CD8-positive, alpha-beta memory T cell (primary cell): ENCODE data around the gene USP3. TPM values are rescaled to one million over a fixed set of nuclear protein-coding genes. Genes with fewer than 3 reads are reported as not detected.
A peak's percentile ranks its signal among the peaks of the same experiment; 100 is the strongest.

Source experiments
- CTCF ChIA-PET: fragments of 350-600 bp; sonication (Branson Sonifier 250); formaldehyde crosslinking; loops from one replicate; lab custom pipeline; 2021; ENCODE audit warnings: antibody characterized with exemption; lab: Charles Lee
- POLR2A ChIA-PET: fragments of 350-600 bp; sonication (Branson Sonifier 250); formaldehyde crosslinking; loops from one replicate; lab custom pipeline; 2021; ENCODE audit warnings: antibody characterized with exemption; lab: Charles Lee
- DNase-seq, 5 donors: peaks; one replicate each; pipeline versions ENCODE4 v3.0.0 to v3.0.0-alpha.2; 2020 to 2022; ENCODE audit warnings: mixed read lengths in 1 of 5
- H3K27ac ChIP-seq: one replicate; pipeline ENCODE4 v1.7.0; 2013; ENCODE audit warnings: low read depth, mild to moderate bottlenecking, low read length, moderate library complexity
- H3K27me3 ChIP-seq: 2 replicates; pipeline ENCODE4 v1.7.0; 2013; ENCODE audit warnings: low read length, mild to moderate bottlenecking; ENCODE audit not compliant: insufficient read depth, poor library complexity, severe bottlenecking
- H3K36me3 ChIP-seq: 2 replicates; pipeline ENCODE4 v1.7.0; 2013; ENCODE audit warnings: mild to moderate bottlenecking, low read length, moderate library complexity; ENCODE audit not compliant: insufficient read depth
- H3K4me1 ChIP-seq: 2 replicates; pipeline ENCODE4 v1.7.0; 2013; ENCODE audit warnings: mild to moderate bottlenecking, low read length, moderate library complexity; ENCODE audit not compliant: insufficient read depth
- H3K4me3 ChIP-seq: 2 replicates; pipeline ENCODE4 v1.7.0; 2013; ENCODE audit warnings: mild to moderate bottlenecking, low read length
- H3K9me3 ChIP-seq: 2 replicates; pipeline ENCODE4 v1.7.0; 2013; ENCODE audit warnings: mild to moderate bottlenecking, low read length
- H3K27ac Mint-ChIP-seq, 8 donors: one replicate each; pipeline ENCODE4 v1.8.0; 2020 to 2021; ENCODE audit warnings: mixed read lengths in 8 of 8, mild to moderate bottlenecking in 6 of 8, inconsistent platforms in 3 of 8, moderate library complexity in 3 of 8
- H3K27me3 Mint-ChIP-seq, 2 donors: one replicate each; pipeline ENCODE4 v1.8.0; 2020 to 2021; ENCODE audit warnings: mixed read lengths in 2 of 2, mild to moderate bottlenecking in 1 of 2, moderate library complexity in 1 of 2
- H3K36me3 Mint-ChIP-seq, 3 donors: one replicate each; pipeline ENCODE4 v1.8.0; 2020 to 2021; ENCODE audit warnings: mixed read lengths in 3 of 3, inconsistent platforms in 1 of 3, mild to moderate bottlenecking in 1 of 3
- H3K4me1 Mint-ChIP-seq, 3 donors: one replicate each; pipeline ENCODE4 v1.8.0; 2020 to 2021; ENCODE audit warnings: mixed read lengths in 3 of 3, inconsistent platforms in 1 of 3, mild to moderate bottlenecking in 1 of 3
- H3K4me3 Mint-ChIP-seq, 7 donors: one replicate each; pipeline ENCODE4 v1.8.0; 2020 to 2021; ENCODE audit warnings: mixed read lengths in 7 of 7, mild to moderate bottlenecking in 6 of 7, moderate library complexity in 4 of 7, inconsistent platforms in 2 of 7
- H3K9me3 Mint-ChIP-seq, 5 donors: one replicate each; pipeline ENCODE4 v1.8.0; 2020 to 2022; ENCODE audit warnings: mixed read lengths in 5 of 5, mild to moderate bottlenecking in 3 of 5, moderate library complexity in 2 of 5, inconsistent platforms in 1 of 5
- polyA plus RNA-seq: library from polyadenylated mRNA; unstranded; fragments of 300-500 nt; fragmentation: Illumina TruSeq; gene quantifications from one replicate; pipeline ENCODE4 v1.2.3, GENCODE V29; 2021
- total RNA-seq, 2 experiments: library from RNA; stranded (reverse); gene quantifications; one replicate each; pipeline ENCODE4 v1.2.3, GENCODE V29; 2021

Gene USP3
- total and polyA plus RNA-seq, 3 experiments from 2014 or later: 36.6 to 50.7 (median 38.0) TPM

DNA sequence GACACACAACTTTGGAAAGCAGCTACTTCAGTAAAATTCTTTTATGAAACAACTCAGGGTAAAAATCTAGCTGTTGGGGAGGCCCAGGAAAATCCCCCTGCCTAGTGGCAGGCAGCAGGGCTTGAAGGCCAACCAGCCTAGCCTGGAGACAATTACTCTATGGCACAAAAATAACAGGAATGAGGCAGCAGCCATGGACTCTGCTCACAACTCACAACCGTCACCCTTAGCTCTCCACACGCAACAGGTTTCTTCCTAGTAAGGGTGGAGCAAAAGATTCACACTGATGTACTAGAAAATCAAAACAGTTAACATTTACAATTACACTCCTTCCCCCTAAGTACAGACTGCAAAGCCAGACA is 92.3 kb downstream of the USP3 start:
- Histone ChIP-seq H3K4me3 (no peak overlapping the region), H3K9me3 (no peaks in the 10 kb centered on the region), H3K36me3 (peaks cover under 1% of the 10 kb centered on the region), H3K4me1 (peaks cover 14% of the 10 kb centered on the region), H3K27ac (no peak overlapping the region), H3K27me3 (no peaks in the 10 kb centered on the region)
- ChIA-PET CTCF (interaction anchor here (1.1 to 5.7 kb wide), 3 partner anchors 13 to 131 kb away, joined by 3 to 51 read pairs (median 7); no protein-coding TSS in a partner anchor), POLR2A (interaction anchor here (0.8 kb wide), 1 partner anchor 19 kb away, joined by 3 read pairs; no protein-coding TSS in a partner anchor)
- no peaks in the 10 kb centered on the region for H3K9me3 Mint-ChIP-seq
- peak overlapping the region in 4 of 7 donors; percentile 7 to 42 (median 16) for H3K4me3 Mint-ChIP-seq
- peak overlapping the region; percentile 25 to 95 (median 78) for H3K27ac Mint-ChIP-seq
- H3K36me3 Mint-ChIP-seq: peaks cover 0 to 36% (median 2%) of the 10 kb centered on the region in 3 donors
- no peak for DNase-seq
- peaks cover 38 to 67% (median 55%) of the 10 kb centered on the region in 3 donors for H3K4me1 Mint-ChIP-seq
- no peaks in the 10 kb centered on the region for H3K27me3 Mint-ChIP-seq

DNA sequence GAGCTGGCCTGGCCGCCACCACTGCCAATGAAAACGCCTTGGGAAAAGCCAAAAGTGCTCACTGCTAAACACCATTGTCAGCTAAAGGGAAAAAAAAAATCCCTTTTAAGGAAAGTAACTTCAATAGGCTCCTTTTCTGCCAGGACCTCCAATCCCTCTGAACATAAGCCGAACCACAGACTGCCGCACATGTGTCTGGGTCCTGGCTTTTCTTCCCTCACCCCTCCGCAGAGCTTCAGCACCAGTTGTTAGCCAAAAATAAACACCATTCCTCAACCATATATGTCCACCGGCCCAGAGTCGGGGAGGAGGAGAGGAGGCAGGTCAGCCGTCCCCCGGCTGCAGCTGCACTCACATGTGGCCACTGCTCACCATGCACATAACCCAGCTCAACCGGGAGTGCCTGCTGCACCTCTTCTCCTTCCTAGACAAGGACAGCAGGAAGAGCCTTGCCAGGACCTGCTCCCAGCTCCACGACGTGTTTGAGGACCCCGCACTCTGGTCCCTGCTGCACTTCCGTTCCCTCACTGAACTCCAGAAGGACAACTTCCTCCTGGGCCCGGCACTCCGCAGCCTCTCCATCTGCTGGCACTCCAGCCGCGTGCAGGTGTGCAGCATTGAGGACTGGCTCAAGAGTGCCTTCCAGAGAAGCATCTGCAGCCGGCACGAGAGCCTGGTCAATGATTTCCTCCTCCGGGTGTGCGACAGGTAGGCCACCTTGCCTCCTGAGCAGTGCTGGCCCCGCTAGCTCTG is 92.8 kb downstream of the USP3 start, which contains the start of gene FBXL22:
Gene FBXL22, plus strand, starts transcription at position 350 of the 753 bp plus-strand sequence. Its CDS starts 6 bp downstream, at position 356.
- H3K4me1 ChIP-seq: peaks cover 19% of the 10 kb centered on the region
- ChIA-PET CTCF (interaction anchor here (2.0 to 5.7 kb wide), 2 partner anchors 13 to 131 kb away, joined by 7 to 51 read pairs; no protein-coding TSS in a partner anchor), POLR2A (interaction anchor here (0.8 kb wide), 1 partner anchor 18 kb away, joined by 3 read pairs; no protein-coding TSS in a partner anchor)
- H3K27me3 ChIP-seq: no peaks in the 10 kb centered on the region
- no peak within 1 kb of the TSS for H3K4me3 ChIP-seq
- H3K27ac Mint-ChIP-seq: peak within 1 kb of the TSS; percentile 55 to 99 (median 86)
- H3K36me3 Mint-ChIP-seq: peaks cover 0 to 30% (median 2%) of the 10 kb centered on the region in 3 donors
- H3K36me3 ChIP-seq: no peaks in the 10 kb centered on the region
- peaks cover 41 to 71% (median 58%) of the 10 kb centered on the region in 3 donors for H3K4me1 Mint-ChIP-seq
- H3K4me3 Mint-ChIP-seq: peak within 1 kb of the TSS in 4 of 7 donors; percentile 7 to 100 (median 35)
- no peak within 1 kb of the TSS for H3K27ac ChIP-seq
- H3K9me3 ChIP-seq: no peaks in the 10 kb centered on the region
- H3K9me3 Mint-ChIP-seq: no peaks in the 10 kb centered on the region
- no peaks in the 10 kb centered on the region for H3K27me3 Mint-ChIP-seq
- no peak for DNase-seq

- Histone ChIP-seq H3K36me3 (no peaks in the 10 kb centered on the region), H3K27me3 (no peaks in the 10 kb centered on the region), H3K4me3 (no peak overlapping the region), H3K4me1 (peaks cover 25% of the 10 kb centered on the region), H3K9me3 (no peaks in the 10 kb centered on the region), H3K27ac (no peak overlapping the region)
- no peaks in the 10 kb centered on the region for H3K27me3 Mint-ChIP-seq
- ChIA-PET POLR2A (no interaction called here), CTCF (interaction anchor here (0.8 to 5.7 kb wide), 3 partner anchors 13 to 132 kb away, joined by 3 to 51 read pairs (median 35); no protein-coding TSS in a partner anchor)
- H3K36me3 Mint-ChIP-seq: peaks cover 0 to 27% (median under 1%) of the 10 kb centered on the region in 3 donors
- H3K9me3 Mint-ChIP-seq: no peaks in the 10 kb centered on the region
- no peak for DNase-seq
- H3K4me1 Mint-ChIP-seq: peaks cover 45 to 77% (median 61%) of the 10 kb centered on the region in 3 donors
- H3K4me3 Mint-ChIP-seq: peak overlapping the region in 1 of 7 donors; percentile 51
- peak overlapping the region in 1 of 8 donors; percentile 99 for H3K27ac Mint-ChIP-seq
These were observed 93.4 kb downstream of the USP3 start for GRCh38 chr15:63597821-63598220.

- peak overlapping the region; percentile 7 to 99 (median 92) for H3K27ac Mint-ChIP-seq
- CTCF ChIA-PET: interaction anchor here (0.8 to 5.7 kb wide), 5 partner anchors 12 to 551 kb away, joined by 3 to 51 read pairs (median 17); partner anchors contain the start of gene USP3
- H3K4me1 ChIP-seq: peaks cover 25% of the 10 kb centered on the region
These were observed 94.3 kb downstream of the USP3 start for GRCh38 chr15:63598473-63599400.

DNA sequence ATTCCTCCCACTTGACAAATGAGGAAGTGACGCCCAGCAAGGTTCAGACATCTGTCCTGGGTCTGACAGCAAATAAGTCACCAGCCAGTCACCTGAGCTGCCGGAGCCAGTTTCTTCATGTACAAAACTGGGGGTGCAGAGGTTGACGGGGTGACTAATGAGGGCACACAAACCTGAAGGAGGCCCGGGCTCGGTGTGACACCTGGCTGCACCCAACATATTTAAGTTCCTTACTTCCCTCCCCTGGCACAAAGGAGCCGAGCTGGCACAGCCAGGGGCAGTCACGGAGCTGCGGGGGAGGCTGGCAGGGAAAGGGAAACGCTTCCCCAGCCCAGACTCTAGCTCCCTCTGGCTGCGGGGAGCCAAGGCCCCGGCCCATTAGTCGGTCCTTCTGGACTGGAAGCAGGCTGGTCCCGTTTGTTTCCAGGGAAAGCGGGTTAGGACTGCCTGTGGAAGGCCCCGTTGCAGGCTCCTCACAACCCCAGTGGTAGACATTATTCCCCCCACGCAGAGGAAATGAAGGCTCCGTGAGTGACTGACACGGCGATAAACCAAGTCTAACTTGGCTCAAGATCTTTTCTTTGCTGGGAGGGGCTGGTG is 95.1 kb downstream of the USP3 start:
- CTCF ChIA-PET: interaction anchor here (0.5 to 5.7 kb wide), 11 partner anchors 11 to 551 kb away, joined by 3 to 51 read pairs (median 4); partner anchors contain the start of gene USP3
- Mint-ChIP-seq H3K4me3 (peak overlapping the region; percentile 83 to 100 (median 91)), H3K4me1 (peaks cover 48 to 72% (median 52%) of the 10 kb centered on the region in 3 donors)

More at GRCh38 chr15:63598473-63599400, 94.3 kb downstream of the USP3 start:
- Histone ChIP-seq H3K27me3 (no peaks in the 10 kb centered on the region), H3K27ac (no peak overlapping the region), H3K36me3 (no peaks in the 10 kb centered on the region), H3K9me3 (no peaks in the 10 kb centered on the region), H3K4me3 (no peak overlapping the region)
- no peaks in the 10 kb centered on the region for H3K27me3 Mint-ChIP-seq
- no peak for DNase-seq
- H3K9me3 Mint-ChIP-seq: no peaks in the 10 kb centered on the region
- peak overlapping the region; percentile 41 to 100 (median 83) for H3K4me3 Mint-ChIP-seq
- POLR2A ChIA-PET: interaction anchor here (0.5 to 4.2 kb wide), 4 partner anchors 12 to 119 kb away, joined by 4 to 36 read pairs (median 11); partner anchors contain the start of gene USP3
- peaks cover 51 to 74% (median 60%) of the 10 kb centered on the region in 3 donors for H3K4me1 Mint-ChIP-seq
- peaks cover 0 to 18% (median 0%) of the 10 kb centered on the region in 3 donors for H3K36me3 Mint-ChIP-seq

DNA sequence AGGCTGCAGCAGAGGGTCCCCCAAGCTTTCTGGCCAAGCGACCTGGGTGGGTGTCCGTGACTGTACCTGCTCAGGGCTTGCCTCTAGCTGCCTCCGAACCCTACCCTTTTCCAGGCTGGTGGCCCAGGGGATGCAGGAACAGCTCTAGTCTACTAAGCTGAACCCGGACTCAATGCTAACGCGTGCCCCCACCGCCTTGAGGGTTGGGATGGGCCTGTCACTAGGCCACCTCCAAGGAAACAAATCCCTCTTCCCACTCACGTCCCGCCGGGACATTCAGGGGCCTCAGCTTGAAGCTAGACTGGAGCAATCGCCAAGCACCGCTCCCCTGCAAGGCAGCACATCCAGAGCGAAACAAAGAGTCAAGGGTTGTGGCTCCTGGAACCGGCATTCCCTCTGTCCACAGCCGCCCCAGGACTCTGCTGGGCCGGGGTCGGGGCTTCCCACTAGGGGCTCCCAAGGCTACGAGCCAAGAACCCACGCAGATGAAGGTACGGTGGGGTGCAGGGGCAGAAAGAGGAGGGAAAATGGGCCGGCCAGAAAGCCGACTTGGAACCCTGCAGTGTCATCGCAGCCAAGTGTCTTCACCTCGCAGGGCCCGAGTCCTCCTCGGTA is 95.7 kb downstream of the USP3 start:
- Histone ChIP-seq H3K4me1 (peaks cover 27% of the 10 kb centered on the region), H3K27ac (peak overlapping the region; percentile 84), H3K4me3 (peak overlapping the region; percentile 67), H3K36me3 (no peaks in the 10 kb centered on the region), H3K27me3 (no peaks in the 10 kb centered on the region), H3K9me3 (no peaks in the 10 kb centered on the region)
- peaks cover 45 to 70% (median 48%) of the 10 kb centered on the region in 3 donors for H3K4me1 Mint-ChIP-seq
- no peaks in the 10 kb centered on the region for H3K27me3 Mint-ChIP-seq
- POLR2A ChIA-PET: interaction anchor here (0.6 to 4.2 kb wide), 7 partner anchors 10 to 494 kb away, joined by 3 to 36 read pairs (median 3); partner anchors contain the start of genes CIAO2A and USP3
- CTCF ChIA-PET: interaction anchor here (0.9 to 5.7 kb wide), 12 partner anchors 10 to 552 kb away, joined by 3 to 51 read pairs (median 4); partner anchors contain the start of gene USP3
- H3K27ac Mint-ChIP-seq: peak overlapping the region; percentile 86 to 99 (median 94)
- no peak for DNase-seq
- no peaks in the 10 kb centered on the region for H3K9me3 Mint-ChIP-seq
- H3K36me3 Mint-ChIP-seq: peaks cover 0 to 6% (median 0%) of the 10 kb centered on the region in 3 donors
- peak overlapping the region; percentile 83 to 100 (median 91) for H3K4me3 Mint-ChIP-seq

More for the DNA sequence above, 95.1 kb downstream of the USP3 start:
- Histone ChIP-seq H3K9me3 (no peaks in the 10 kb centered on the region), H3K4me1 (peaks cover 25% of the 10 kb centered on the region), H3K36me3 (no peaks in the 10 kb centered on the region), H3K4me3 (peak overlapping the region; percentile 67), H3K27ac (peak overlapping the region; percentile 84), H3K27me3 (no peaks in the 10 kb centered on the region)
- peak in 3 of 5 donors; percentile 21 to 57 (median 46) for DNase-seq
- Mint-ChIP-seq H3K27ac (peak overlapping the region; percentile 86 to 99 (median 94)), H3K27me3 (no peaks in the 10 kb centered on the region), H3K9me3 (no peaks in the 10 kb centered on the region), H3K36me3 (peaks cover 0 to 10% (median 0%) of the 10 kb centered on the region in 3 donors)
- POLR2A ChIA-PET: interaction anchor here (0.5 to 4.2 kb wide), 4 partner anchors 11 to 120 kb away, joined by 4 to 36 read pairs (median 11); partner anchors contain the start of gene USP3
